HCT116 (cell line): ENCODE results near the gene TMTC2.

ENCODE experiments used
- EZH2 ChIP-seq: fragments of 200-600 bp; sonication (generic); IDR thresholded peaks from 2 replicates; pipeline ENCODE4 v1.6.1; 2017; ENCODE audit warnings: antibody characterized with exemption, mixed run types
- POLR2A ChIP-seq: IDR thresholded peaks from 2 replicates; pipeline ENCODE4 v1.7.0; 2011; ENCODE audit warnings: borderline replicate concordance; ENCODE audit not compliant: insufficient read depth, insufficient read length; ENCODE audit errors: extremely low read depth
- POLR2AphosphoS5 ChIP-seq: IDR thresholded peaks from 2 replicates; pipeline ENCODE4 v1.6.1; 2011; ENCODE audit warnings: mild to moderate bottlenecking, low read depth, low read length, moderate library complexity
- TF ChIP-seq, protein P1 (sequence below): IDR thresholded peaks from 2 replicates; pipeline ENCODE4 v1.6.1; 2012
- TF ChIP-seq, protein P2 (sequence below), 3 experiments: fragments of 200-600 bp in 1 of 3; sonication (generic) in 1 of 3; IDR thresholded peaks in 2 of 3; conservative IDR thresholded peaks in 1 of 3; 2 replicates each; pipeline ENCODE4 v1.5.1; 2012 to 2017; ENCODE audit warnings: low read depth in 2 of 3, low read length in 2 of 3, antibody characterized with exemption in 1 of 3, borderline replicate concordance in 1 of 3, control low read depth in 1 of 3, mild to moderate bottlenecking in 1 of 3, mixed read lengths in 1 of 3, mixed run types in 1 of 3, moderate library complexity in 1 of 3; ENCODE audit not compliant: insufficient read depth in 1 of 3
- TF ChIP-seq, protein P3 (sequence below): IDR thresholded peaks from 2 replicates; pipeline ENCODE4 v1.6.1; 2012; ENCODE audit warnings: low read depth

GRCh38 chr12:82807132-82807737 lies 120.5 kb downstream of the TMTC2 start:
- no peak for TF ChIP-seq POLR2A
- no peak for TF ChIP-seq POLR2AphosphoS5
- no peak for TF ChIP-seq EZH2
- TF ChIP-seq, protein P1, sequence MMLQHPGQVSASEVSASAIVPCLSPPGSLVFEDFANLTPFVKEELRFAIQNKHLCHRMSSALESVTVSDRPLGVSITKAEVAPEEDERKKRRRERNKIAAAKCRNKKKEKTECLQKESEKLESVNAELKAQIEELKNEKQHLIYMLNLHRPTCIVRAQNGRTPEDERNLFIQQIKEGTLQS: no peak
- TF ChIP-seq, protein P2, sequence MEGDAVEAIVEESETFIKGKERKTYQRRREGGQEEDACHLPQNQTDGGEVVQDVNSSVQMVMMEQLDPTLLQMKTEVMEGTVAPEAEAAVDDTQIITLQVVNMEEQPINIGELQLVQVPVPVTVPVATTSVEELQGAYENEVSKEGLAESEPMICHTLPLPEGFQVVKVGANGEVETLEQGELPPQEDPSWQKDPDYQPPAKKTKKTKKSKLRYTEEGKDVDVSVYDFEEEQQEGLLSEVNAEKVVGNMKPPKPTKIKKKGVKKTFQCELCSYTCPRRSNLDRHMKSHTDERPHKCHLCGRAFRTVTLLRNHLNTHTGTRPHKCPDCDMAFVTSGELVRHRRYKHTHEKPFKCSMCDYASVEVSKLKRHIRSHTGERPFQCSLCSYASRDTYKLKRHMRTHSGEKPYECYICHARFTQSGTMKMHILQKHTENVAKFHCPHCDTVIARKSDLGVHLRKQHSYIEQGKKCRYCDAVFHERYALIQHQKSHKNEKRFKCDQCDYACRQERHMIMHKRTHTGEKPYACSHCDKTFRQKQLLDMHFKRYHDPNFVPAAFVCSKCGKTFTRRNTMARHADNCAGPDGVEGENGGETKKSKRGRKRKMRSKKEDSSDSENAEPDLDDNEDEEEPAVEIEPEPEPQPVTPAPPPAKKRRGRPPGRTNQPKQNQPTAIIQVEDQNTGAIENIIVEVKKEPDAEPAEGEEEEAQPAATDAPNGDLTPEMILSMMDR (IDR thresholded peaks at IDR 0.05 in 2 of 3, conservative IDR thresholded peaks at IDR 0.05 in 1 of 3; ENCODE audit: borderline replicate concordance in 1 of 3, insufficient read depth in 1 of 3, low read depth in 2 of 3, low read length in 2 of 3): no peak
- TF ChIP-seq, protein P3, sequence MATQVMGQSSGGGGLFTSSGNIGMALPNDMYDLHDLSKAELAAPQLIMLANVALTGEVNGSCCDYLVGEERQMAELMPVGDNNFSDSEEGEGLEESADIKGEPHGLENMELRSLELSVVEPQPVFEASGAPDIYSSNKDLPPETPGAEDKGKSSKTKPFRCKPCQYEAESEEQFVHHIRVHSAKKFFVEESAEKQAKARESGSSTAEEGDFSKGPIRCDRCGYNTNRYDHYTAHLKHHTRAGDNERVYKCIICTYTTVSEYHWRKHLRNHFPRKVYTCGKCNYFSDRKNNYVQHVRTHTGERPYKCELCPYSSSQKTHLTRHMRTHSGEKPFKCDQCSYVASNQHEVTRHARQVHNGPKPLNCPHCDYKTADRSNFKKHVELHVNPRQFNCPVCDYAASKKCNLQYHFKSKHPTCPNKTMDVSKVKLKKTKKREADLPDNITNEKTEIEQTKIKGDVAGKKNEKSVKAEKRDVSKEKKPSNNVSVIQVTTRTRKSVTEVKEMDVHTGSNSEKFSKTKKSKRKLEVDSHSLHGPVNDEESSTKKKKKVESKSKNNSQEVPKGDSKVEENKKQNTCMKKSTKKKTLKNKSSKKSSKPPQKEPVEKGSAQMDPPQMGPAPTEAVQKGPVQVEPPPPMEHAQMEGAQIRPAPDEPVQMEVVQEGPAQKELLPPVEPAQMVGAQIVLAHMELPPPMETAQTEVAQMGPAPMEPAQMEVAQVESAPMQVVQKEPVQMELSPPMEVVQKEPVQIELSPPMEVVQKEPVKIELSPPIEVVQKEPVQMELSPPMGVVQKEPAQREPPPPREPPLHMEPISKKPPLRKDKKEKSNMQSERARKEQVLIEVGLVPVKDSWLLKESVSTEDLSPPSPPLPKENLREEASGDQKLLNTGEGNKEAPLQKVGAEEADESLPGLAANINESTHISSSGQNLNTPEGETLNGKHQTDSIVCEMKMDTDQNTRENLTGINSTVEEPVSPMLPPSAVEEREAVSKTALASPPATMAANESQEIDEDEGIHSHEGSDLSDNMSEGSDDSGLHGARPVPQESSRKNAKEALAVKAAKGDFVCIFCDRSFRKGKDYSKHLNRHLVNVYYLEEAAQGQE: no peak
